Ovary (tissue), 3 donors: Measurements from ENCODE around the gene ARHGAP44.

Source experiments
- CTCF ChIP-seq, 3 donors: fragments of 450-650 bp in 2 of 3; fragments of 200-600 bp in 1 of 3; IDR thresholded peaks; one replicate each; pipeline versions ENCODE4 v1.5.1 to v1.8.0; 2016 to 2022; ENCODE audit warnings: antibody characterized with exemption in 3 of 3, mild to moderate bottlenecking in 1 of 3
- EP300 ChIP-seq: sonication (generic); formaldehyde crosslinking; IDR thresholded peaks from one replicate; pipeline ENCODE4 v1.6.1; 2017; ENCODE audit warnings: antibody characterized with exemption
- POLR2A ChIP-seq: fragments of 450-650 bp; IDR thresholded peaks from one replicate; pipeline ENCODE4 v1.6.1; 2017; ENCODE audit warnings: antibody characterized with exemption, mild to moderate bottlenecking, moderate library complexity
- donor health status: DM: no; HTN: no; CAD: no.

GRCh38 chr17:12902046-12902445, 112.7 kb downstream of the ARHGAP44 start:
- TF ChIP-seq CTCF (IDR thresholded peaks at IDR 0.05) (no peak), EP300 (no peak), POLR2A (no peak)
